HG03045 (cell line): ENCODE measurements around the gene KCNG2.

Experiments used
- ATAC-seq: cut with Tn5 transposase; IDR thresholded peaks from one replicate; pipeline ENCODE4 v1.9.1; 2021; ENCODE audit warnings: mild to moderate bottlenecking, moderate library complexity; ENCODE audit not compliant: unreplicated experiment

KCNG2 gene

GRCh38 chr18:79917169-79917852 is 119.6 kb downstream of the KCNG2 start:
- no peak for ATAC-seq

DNA sequence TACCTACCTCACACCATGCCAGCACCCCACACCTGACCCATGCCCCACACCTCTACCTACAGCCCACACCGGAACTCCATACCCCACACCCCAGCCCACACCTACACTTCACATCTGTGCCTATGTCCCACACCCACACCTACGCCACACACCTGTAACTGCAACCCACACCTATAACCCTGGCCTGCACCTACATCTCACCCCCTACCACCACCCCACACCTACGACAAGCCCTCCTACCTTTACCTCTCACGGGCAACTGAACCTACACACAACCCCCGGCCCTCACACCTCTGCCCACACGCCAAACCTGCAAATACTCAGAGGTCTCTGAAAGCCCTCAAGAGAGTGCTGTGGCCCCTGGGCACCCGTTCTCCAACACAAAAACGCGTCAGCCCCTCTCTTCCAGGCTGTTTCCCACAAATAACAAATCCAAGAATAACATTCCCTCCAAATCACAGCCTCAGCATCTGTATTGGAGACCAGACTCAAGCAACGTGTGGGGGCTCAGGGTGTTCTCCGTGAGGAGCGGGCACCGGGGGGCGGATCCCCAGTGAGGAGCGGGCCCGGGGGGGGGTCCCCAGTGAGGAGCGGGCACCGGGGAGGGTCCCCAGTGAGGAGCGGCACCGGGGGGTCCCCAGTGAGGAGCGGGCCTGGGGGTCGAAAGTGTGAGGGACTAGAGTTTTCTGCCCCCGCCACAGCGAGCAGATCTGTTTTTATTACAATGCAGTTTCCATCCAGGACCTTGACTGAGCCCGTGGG is 120.3 kb downstream of the KCNG2 start:
- ATAC-seq: no peak

- no peak for ATAC-seq
Measured at GRCh38 chr18:79918615-79919011, 120.9 kb downstream of the KCNG2 start.

- ATAC-seq: no peak
Measured at GRCh38 chr18:79919089-79919488, 121.4 kb downstream of the KCNG2 start.

DNA sequence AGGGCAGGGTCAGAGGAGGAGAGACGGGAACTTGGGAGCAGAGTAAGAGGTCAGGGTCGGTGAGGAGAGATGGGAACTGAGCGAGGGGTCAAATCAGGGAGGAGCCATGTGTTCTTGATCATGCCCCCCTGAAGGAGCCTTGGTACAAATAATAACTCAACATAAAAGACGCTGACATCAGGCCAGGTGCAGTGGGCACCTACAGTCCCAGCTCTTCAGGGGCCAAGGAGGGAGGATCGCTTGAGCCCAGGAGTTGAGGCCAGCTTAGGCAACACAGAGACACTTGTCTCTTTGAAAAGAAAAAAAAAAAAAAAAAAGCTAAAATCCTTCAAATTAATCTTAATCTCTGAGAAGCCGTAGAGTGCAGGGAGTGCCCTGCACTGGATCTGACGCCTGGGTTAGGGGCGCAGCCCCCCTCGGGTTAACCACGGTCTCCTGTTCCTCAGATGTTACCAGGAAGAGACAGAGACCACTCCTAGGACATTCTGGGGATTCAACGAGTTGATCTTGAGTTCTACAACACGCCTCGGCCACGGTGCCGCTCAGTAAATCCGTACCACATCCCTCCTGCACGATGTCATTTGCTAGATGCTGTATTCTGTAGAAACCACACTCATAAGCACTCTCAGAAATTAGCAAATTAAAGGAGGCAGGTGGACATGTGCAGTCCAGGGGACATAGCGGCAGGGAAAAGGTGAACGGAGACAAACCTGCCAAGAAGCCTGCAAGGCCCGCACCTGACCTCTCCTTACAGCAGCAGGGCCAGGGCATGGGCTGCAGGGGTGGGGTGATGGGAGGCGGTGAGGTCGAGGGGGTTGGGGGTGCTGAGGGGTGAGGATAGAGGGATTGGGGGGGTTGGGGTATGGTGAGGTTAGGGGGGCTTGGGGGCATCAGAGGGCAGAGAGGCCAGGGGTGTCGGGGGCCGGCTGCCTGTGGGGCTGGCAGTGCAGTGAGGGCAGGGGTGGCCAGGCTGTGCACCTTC is 124.5 kb downstream of the KCNG2 start:
- no peak for ATAC-seq

- no peak for ATAC-seq
Measured at GRCh38 chr18:79922971-79923411, 125.3 kb downstream of the KCNG2 start.

DNA sequence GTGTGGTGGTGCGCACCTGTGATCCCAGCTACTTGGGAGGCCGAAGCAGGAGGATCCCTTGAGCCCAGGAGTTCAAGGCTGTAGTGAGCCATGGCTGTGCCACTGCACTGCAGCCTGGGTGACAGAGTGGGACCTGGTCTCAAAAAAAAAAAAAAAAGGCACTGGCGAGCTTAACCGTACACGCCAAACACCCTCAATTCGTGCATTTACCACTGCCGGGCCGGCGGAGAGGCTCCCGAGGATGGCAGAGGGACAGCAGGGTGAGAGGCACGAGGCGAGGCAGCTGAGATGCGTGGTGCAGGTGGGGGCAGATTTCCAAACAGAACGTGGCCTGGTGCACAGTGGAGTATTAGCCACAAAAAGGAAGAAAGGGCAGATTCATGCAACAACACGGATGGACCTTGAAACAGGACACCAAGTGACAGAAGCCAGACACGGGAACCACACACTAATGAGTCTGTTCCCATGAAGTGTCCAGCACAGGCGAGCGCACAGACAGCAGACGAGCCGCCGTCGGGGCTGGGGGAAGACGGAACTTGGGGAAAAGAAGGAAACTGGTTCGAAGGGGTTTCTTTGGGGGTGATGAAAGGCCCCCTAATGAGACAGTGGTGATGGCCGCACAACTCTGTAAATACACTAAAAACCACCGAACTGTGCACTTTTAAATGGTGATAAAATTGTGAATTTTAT is 126.3 kb downstream of the KCNG2 start:
- ATAC-seq: no peak

- no peak for ATAC-seq
Measured at GRCh38 chr18:79924814-79925731, 127.3 kb downstream of the KCNG2 start.

DNA sequence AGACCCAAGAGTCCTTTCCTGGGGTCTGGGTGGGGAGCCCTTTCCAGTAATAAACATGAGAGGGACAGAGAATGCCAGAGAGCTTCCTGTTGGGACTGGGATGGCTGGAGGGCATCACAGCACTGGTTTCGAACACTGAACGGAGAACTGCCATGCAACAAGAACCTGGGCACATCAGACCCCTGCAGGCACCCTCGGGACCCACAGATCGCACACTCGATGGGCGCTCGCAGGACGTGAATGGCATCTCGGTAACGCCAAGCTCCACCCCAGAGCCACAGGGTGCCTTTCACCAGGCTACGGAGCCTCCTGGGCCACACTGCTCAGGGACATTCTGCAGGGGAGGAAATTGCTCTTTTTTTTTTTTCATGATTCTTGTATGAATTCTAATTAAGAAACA is 128.6 kb downstream of the KCNG2 start:
- ATAC-seq: no peak

DNA sequence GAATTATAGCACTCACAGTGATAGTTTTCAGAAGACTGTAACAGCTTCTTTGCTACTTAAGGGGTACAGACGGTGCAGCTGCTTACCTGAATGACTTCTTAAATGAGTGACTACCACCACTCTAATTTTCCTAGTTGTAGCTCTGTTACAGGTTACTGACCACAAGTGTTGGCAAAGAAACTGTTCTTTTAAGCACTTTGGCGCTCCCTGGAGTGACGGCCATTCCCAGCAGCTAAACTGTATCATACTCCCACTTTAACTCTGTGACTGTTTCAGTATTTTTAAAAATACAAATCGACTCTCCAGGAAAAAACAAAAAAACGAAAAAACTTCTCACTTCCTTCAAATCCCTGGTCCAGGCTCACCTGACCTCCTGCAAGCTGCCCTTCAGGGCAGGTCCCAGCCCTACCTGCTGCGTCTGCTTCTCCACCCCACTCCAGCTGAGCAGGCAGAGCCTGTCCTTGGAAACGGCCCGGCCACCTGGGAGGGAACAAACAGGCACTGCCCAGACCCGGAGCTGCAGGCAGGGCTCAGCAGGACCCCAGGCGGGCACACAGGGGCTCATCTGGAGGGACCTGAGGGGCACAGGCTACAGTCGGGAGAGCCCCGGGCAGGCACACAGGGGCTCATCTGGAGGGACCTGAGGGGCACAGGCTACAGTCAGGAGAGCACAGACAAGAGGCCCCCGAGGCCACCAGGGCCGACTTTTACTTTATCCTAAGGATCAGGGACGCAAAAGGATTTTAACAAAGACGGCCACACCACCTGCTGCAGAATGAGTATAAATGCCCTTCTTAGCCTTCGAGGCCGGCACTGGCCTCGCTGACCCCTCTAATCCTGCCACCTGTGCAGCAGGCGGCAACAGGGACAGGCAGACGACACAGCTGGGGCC is 129.2 kb downstream of the KCNG2 start:
- ATAC-seq: no peak

- no peak for ATAC-seq
Measured at GRCh38 chr18:79927607-79928562, 130.1 kb downstream of the KCNG2 start.

DNA sequence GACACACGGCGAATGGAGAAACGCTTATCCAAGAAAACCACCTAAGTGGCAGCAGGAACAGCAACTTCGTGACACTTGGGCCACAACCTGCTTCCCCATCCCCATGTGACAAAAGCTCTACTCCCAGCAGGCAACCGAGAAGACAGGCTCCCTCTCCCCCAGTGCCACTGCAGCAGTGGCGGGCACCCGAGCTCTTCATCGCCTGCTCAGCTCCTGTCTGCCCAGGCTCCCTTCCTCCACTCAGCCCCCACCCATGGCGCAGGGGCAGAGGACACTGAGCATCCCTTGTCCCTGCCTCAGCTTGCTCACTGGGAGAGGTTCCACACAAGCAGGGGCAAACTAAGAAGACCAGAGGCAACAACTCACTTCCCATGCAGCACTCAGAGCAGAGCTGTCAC is 130.8 kb downstream of the KCNG2 start:
- ATAC-seq: no peak

- ATAC-seq: no peak
Measured at GRCh38 chr18:79930020-79930642, 132.4 kb downstream of the KCNG2 start.

DNA sequence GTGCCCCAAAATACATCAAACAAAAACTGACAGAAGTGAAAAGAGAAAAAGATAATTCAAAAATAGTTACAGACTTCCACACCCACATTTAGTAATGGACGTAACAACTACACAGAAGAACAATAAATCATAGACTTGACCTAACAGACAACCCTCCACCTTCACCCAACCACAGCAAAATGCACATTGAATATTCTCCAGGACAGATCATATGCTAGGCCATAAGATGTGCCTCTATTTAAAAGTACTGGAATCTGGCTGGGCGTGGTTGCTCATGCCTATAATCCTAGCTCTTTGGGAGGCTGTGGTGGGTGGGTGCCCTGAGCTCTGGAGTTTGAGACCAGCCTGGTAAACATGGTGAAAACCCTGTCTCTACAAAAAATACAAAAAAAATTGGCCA is 133.7 kb downstream of the KCNG2 start:
- no peak for ATAC-seq

GRCh38 chr18:79932907-79933306 is 135.2 kb downstream of the KCNG2 start:
- no peak for ATAC-seq

DNA sequence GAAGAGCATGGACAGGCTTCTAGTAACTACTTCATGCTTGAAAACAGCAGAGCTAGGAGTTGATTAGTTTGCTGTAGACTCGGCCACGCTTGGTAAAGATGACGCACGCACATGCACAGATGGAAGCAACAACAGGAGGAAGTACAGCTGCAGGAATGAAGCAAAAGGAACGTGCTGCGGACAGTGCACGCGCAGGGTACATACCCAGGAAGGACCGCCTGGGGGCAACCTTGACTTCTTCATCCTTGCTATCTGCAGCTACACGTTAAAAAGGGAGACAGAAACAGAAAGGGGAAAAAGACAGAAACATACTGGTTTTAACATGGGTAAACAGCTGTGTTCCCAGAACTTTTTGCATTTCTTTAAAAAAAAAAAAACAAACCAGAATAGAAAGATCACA is 136.0 kb downstream of the KCNG2 start:
- ATAC-seq: no peak
